ENCODE data around the gene RRAGD. TPM values are rescaled to one million over a fixed set of nuclear protein-coding genes. Genes with fewer than 3 reads are reported as not detected.

The RRAGD gene
- total and polyA plus RNA-seq, 2 donors (not counting 1 experiment from before 2014, with no cell fraction given): 0.27 to 4.5 TPM

DNA sequence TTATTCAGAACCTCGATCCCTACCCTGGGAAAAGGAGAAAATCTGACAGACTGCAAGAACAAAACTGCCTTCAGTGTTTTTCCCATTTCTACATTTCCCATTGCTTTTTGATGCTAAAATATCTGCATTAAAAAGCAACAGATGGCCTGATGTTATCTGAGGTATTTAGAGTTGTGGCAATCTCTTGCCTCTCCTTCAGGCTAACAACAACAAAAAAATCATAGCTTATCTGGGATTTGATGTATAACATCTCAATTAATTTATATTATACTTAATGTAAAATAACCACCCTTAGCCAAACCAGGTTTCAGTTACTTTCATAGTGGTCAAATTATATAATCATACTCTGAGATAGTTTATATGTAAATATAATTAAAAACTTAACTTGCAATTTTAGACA lies 81.2 kb downstream of the RRAGD start:
- no peak for ATAC-seq (ENCODE audit: low read depth)
- no peak overlapping the region for H3K9ac ChIP-seq (ENCODE audit: low read length)
- H3K4me2 ChIP-seq (replicated peaks; ENCODE audit: low read depth, low read length, poor library complexity, severe bottlenecking): no peak overlapping the region
- no CpG with 5 or more reads among the region's 1 CpG for WGBS (ENCODE audit: insufficient coverage)
- Mint-ChIP-seq H3K27me3 (no peaks in the 10 kb centered on the region), H3K27ac (no peak overlapping the region), H3K4me1 (no peaks in the 10 kb centered on the region), H3K9me3 (ENCODE audit: insufficient read depth) (no peaks in the 10 kb centered on the region), H3K4me3 (no peak overlapping the region)
- intact Hi-C loops (cut with micrococcal nuclease): no loop called here
- peaks cover 8% of the 10 kb centered on the region for H4K20me1 ChIP-seq (ENCODE audit: control insufficient read depth, insufficient read depth, low read length, poor library complexity, severe bottlenecking)
- CTCF ChIA-PET: interaction anchor here (0.5 to 1.5 kb wide), 4 partner anchors 17 to 348 kb away, joined by 3 to 4 read pairs (median 3); no protein-coding TSS in a partner anchor
- no peaks in the 10 kb centered on the region for H3K27me3 ChIP-seq (replicated peaks in 1 of 4; ENCODE audit: control extremely low read depth in 1 of 4, control insufficient read depth in 3 of 4, insufficient read depth in 4 of 4, low read length in 3 of 4)
- H3K4me1 ChIP-seq (ENCODE audit: control insufficient read depth in 2 of 2, insufficient read depth in 2 of 2, low read length in 2 of 2): no peaks in the 10 kb centered on the region
- H3K36me3 ChIP-seq (replicated peaks in 1 of 2; ENCODE audit: control extremely low read depth in 1 of 2, control insufficient read depth in 1 of 2, extremely low read depth in 1 of 2, insufficient read depth in 2 of 2, low read length in 1 of 2): peaks cover 35 to 86% of the 10 kb centered on the region in 2 experiments
- H3K27ac ChIP-seq (ENCODE audit: low read length in 2 of 2): no peak overlapping the region
- H2AFZ ChIP-seq (ENCODE audit: insufficient read depth, low read depth, low read length, poor library complexity, severe bottlenecking): no peak overlapping the region
- H3K4me3 ChIP-seq (ENCODE audit: control extremely low read depth in 1 of 5, extremely low read depth in 1 of 5, insufficient read depth in 1 of 5, low read depth in 2 of 5, low read length in 4 of 5): no peak overlapping the region
- TF ChIP-seq, protein P1, sequence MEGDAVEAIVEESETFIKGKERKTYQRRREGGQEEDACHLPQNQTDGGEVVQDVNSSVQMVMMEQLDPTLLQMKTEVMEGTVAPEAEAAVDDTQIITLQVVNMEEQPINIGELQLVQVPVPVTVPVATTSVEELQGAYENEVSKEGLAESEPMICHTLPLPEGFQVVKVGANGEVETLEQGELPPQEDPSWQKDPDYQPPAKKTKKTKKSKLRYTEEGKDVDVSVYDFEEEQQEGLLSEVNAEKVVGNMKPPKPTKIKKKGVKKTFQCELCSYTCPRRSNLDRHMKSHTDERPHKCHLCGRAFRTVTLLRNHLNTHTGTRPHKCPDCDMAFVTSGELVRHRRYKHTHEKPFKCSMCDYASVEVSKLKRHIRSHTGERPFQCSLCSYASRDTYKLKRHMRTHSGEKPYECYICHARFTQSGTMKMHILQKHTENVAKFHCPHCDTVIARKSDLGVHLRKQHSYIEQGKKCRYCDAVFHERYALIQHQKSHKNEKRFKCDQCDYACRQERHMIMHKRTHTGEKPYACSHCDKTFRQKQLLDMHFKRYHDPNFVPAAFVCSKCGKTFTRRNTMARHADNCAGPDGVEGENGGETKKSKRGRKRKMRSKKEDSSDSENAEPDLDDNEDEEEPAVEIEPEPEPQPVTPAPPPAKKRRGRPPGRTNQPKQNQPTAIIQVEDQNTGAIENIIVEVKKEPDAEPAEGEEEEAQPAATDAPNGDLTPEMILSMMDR (IDR thresholded peaks at IDR 0.05): no peak
- no peak for TF ChIP-seq EZH2 (IDR thresholded peaks at IDR 0.05; ENCODE audit: borderline replicate concordance, insufficient read depth, low read depth, low read length, poor library complexity, severe bottlenecking)
- H3K9me3 ChIP-seq (ENCODE audit: control extremely low read depth in 1 of 3, control insufficient read depth in 2 of 3, insufficient read depth in 1 of 3, low read length in 2 of 3): no peaks in the 10 kb centered on the region
- POLR2A ChIA-PET: no interaction called here
- DNase-seq: no peak
- no peaks in the 10 kb centered on the region for H3K79me2 ChIP-seq (ENCODE audit: control insufficient read depth, insufficient read depth, low read length)

DNA sequence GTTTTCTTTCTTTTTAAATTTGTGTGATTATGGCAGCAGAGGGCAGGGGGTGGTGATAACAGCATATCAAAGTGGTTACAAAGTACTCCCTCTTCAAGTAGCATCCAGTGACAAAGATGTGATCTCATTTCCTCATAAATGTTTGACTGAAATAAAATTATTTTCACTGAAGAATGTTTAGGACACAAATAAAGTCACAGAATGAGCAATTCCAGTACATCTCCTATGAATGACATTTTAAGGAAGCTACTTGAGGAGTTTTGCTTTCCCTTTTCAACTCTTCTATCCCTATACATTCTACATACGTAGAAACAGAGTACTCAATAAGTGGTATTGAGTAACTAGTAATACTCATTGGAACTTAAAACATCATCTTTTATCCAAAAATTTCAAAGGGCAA lies 83.1 kb downstream of the RRAGD start:
- Histone ChIP-seq H3K36me3 (replicated peaks in 1 of 2; ENCODE audit: control extremely low read depth in 1 of 2, control insufficient read depth in 1 of 2, extremely low read depth in 1 of 2, insufficient read depth in 2 of 2, low read length in 1 of 2) (peaks cover 32 to 77% of the 10 kb centered on the region in 2 experiments), H3K9ac (ENCODE audit: low read length) (no peak overlapping the region), H3K4me2 (replicated peaks; ENCODE audit: low read depth, low read length, poor library complexity, severe bottlenecking) (no peak overlapping the region), H4K20me1 (ENCODE audit: control insufficient read depth, insufficient read depth, low read length, poor library complexity, severe bottlenecking) (no peaks in the 10 kb centered on the region), H3K79me2 (ENCODE audit: control insufficient read depth, insufficient read depth, low read length) (no peaks in the 10 kb centered on the region), H3K4me1 (ENCODE audit: control insufficient read depth in 2 of 2, insufficient read depth in 2 of 2, low read length in 2 of 2) (no peaks in the 10 kb centered on the region), H3K9me3 (ENCODE audit: control extremely low read depth in 1 of 3, control insufficient read depth in 2 of 3, insufficient read depth in 1 of 3, low read length in 2 of 3) (no peaks in the 10 kb centered on the region), H2AFZ (ENCODE audit: insufficient read depth, low read depth, low read length, poor library complexity, severe bottlenecking) (no peak overlapping the region), H3K27ac (ENCODE audit: low read length in 2 of 2) (no peak overlapping the region), H3K4me3 (ENCODE audit: control extremely low read depth in 1 of 5, extremely low read depth in 1 of 5, insufficient read depth in 1 of 5, low read depth in 2 of 5, low read length in 4 of 5) (no peak overlapping the region), H3K27me3 (replicated peaks in 1 of 4; ENCODE audit: control extremely low read depth in 1 of 4, control insufficient read depth in 3 of 4, insufficient read depth in 4 of 4, low read length in 3 of 4) (no peaks in the 10 kb centered on the region)
- ATAC-seq (ENCODE audit: low read depth) (no peak), DNase-seq (no peak)
- intact Hi-C loops (cut with micrococcal nuclease): no loop called here
- POLR2A ChIA-PET: no interaction called here
- Mint-ChIP-seq H3K4me3 (no peak overlapping the region), H3K27me3 (no peaks in the 10 kb centered on the region), H3K27ac (no peak overlapping the region), H3K4me1 (no peaks in the 10 kb centered on the region), H3K9me3 (ENCODE audit: insufficient read depth) (no peaks in the 10 kb centered on the region)
- WGBS (ENCODE audit: insufficient coverage): no CpG with 5 or more reads among the region's 1 CpG
- no peak for TF ChIP-seq EZH2 (IDR thresholded peaks at IDR 0.05; ENCODE audit: borderline replicate concordance, insufficient read depth, low read depth, low read length, poor library complexity, severe bottlenecking)
- TF ChIP-seq, protein P1 (IDR thresholded peaks at IDR 0.05): no peak
- CTCF ChIA-PET: no interaction called here

Measured in B cell (primary cell).